Measurements from ENCODE around the gene ATG4B. TPM values are rescaled to one million over a fixed set of nuclear protein-coding genes. Genes with fewer than 3 reads are reported as not detected.

The ATG4B gene
- total and polyA plus RNA-seq, 2 of the 4 experiments (the other 2 are of a cell fraction) = 113 to 146 TPM

- DNase-seq (no peak), ATAC-seq (ENCODE audit: low read depth) (no peak)
- H2BK20ac ChIP-seq (ENCODE audit: low read depth, low read length) = no peak overlapping the region
- H3K4me3 ChIP-seq (ENCODE audit: insufficient read depth, low read depth, low read length) = no peak overlapping the region
- H3K56ac ChIP-seq (ENCODE audit: extremely low read depth, insufficient read depth, low read length) = no peak overlapping the region
- H3K23ac ChIP-seq (ENCODE audit: low read depth, low read length) = no peak overlapping the region
- no peak overlapping the region for H3K9ac ChIP-seq (ENCODE audit: low read depth, low read length)
- in situ Hi-C loops (cut with MboI; ENCODE audit: low sequenced_read_pairs) (loop anchor here (25.0 kb wide), 1 partner anchor 790 kb away; the partner anchor contains the start of gene AGXT), intact Hi-C loops (cut with micrococcal nuclease) (no loop called here), dilution Hi-C loops (cut with HindIII; ENCODE audit: low sequenced_read_pairs, unreplicated experiment) (no loop called here)
- no peak overlapping the region for H3K4me2 ChIP-seq (ENCODE audit: low read depth, low read length)
- BruUV-seq (replicated peaks) = no TSS peak
- ChIA-PET CTCF (no interaction called here), POLR2A (ENCODE audit: unreplicated experiment) (no interaction called here)
- no peak overlapping the region for H4K5ac ChIP-seq (ENCODE audit: low read depth, low read length)
- no peak overlapping the region for H2AK5ac ChIP-seq (ENCODE audit: low read depth, low read length)
- 100% methylated on average over 3 of the region's 9 CpGs; no CpG with 5 or more reads in 1 of the 2 experiments for WGBS, 2 experiments (ENCODE audit: extremely low coverage in 2 of 2, insufficient read length in 1 of 2)
- H2AFZ ChIP-seq (replicated peaks; ENCODE audit: low read length, poor library complexity) = no peak overlapping the region
- TF ChIP-seq RAD21 (IDR thresholded peaks at IDR 0.05; ENCODE audit: low read length) = no peak
- no peak overlapping the region for H2AK9ac ChIP-seq (replicated peaks; ENCODE audit: low read depth, low read length, poor library complexity)
- H3K27ac ChIP-seq (ENCODE audit: insufficient read depth, low read length) = no peak overlapping the region
- H2BK15ac ChIP-seq (ENCODE audit: low read depth, low read length) = no peak overlapping the region
- H4K91ac ChIP-seq (ENCODE audit: insufficient read depth, low read depth, low read length) = no peak overlapping the region
- H3K4me1 ChIP-seq (ENCODE audit: control insufficient read depth, insufficient read depth, low read length) = no peaks in the 10 kb centered on the region
- H3K79me1 ChIP-seq (ENCODE audit: low read depth in 1 of 2, low read length in 2 of 2) = peaks cover 30 to 53% of the 10 kb centered on the region in 2 experiments
- no peak overlapping the region for H3K18ac ChIP-seq (ENCODE audit: low read depth, low read length)
- H4K20me1 ChIP-seq (ENCODE audit: insufficient read depth, low read length) = peaks cover 38% of the 10 kb centered on the region
- H3K36me3 ChIP-seq (ENCODE audit: control insufficient read depth, insufficient read depth, low read length) = peaks cover 43% of the 10 kb centered on the region
- H3K9me3 ChIP-seq (ENCODE audit: control insufficient read depth, insufficient read depth, low read length) = no peaks in the 10 kb centered on the region
- H3K9me1 ChIP-seq (ENCODE audit: insufficient read depth, low read length) = peaks cover 7% of the 10 kb centered on the region
- no peak overlapping the region for H4K8ac ChIP-seq (ENCODE audit: low read depth in 2 of 2, low read length in 2 of 2)
- no peak overlapping the region for H2BK120ac ChIP-seq (ENCODE audit: low read depth, low read length)
- no peak overlapping the region for H2BK5ac ChIP-seq (ENCODE audit: low read depth, low read length, poor library complexity, severe bottlenecking)
- H3K27me3 ChIP-seq (ENCODE audit: control insufficient read depth, insufficient read depth, low read length) = no peaks in the 10 kb centered on the region
- no peak overlapping the region for H3K4ac ChIP-seq (ENCODE audit: low read depth, low read length)
- no peak overlapping the region for H3K14ac ChIP-seq (replicated peaks; ENCODE audit: low read depth, low read length)
Measured at GRCh38 chr2:241652142-241652541, 14.6 kb downstream of the ATG4B start.
